IMR-90 (cell line): Measurements from ENCODE around the gene CLDN9. TPM values are rescaled to one million over a fixed set of nuclear protein-coding genes. Genes with fewer than 3 reads are reported as not detected.

ENCODE experiments used
- ATAC-seq: fragments of 200-7000 bp; cut with Tn5 transposase; 2 replicates; pipeline ENCODE4 v1.9.1; 2020; ENCODE audit warnings: low read depth, mild to moderate bottlenecking, moderate library complexity
- BruUV-seq: library from RNA; stranded (reverse); fragments of 400-500 nt; replicated peaks from 2 replicates; lab custom pipeline; 2021; lab: Mats Ljungman, UMichigan
- CTCF ChIA-PET: fragments of 300-600 bp; formaldehyde crosslinking; extraction: SDS; loops from one replicate; lab custom pipeline; 2021; ENCODE audit warnings: antibody characterized with exemption; lab: Yijun Ruan, JAX
- POLR2A ChIA-PET: fragments of 300-600 bp; sonication (Branson Sonifier 250); formaldehyde crosslinking; loops from one replicate; lab custom pipeline; 2022; ENCODE audit warnings: antibody characterized with exemption; ENCODE audit not compliant: unreplicated experiment; lab: Charles Lee
- DNase-seq: peaks from one replicate; pipeline ENCODE4 v3.0.0; 2013
- H2AFZ ChIP-seq: replicated peaks from 2 replicates; pipeline ENCODE3; 2013; ENCODE audit warnings: low read length, mild to moderate bottlenecking; ENCODE audit not compliant: poor library complexity
- H2AK5ac ChIP-seq: 2 replicates; pipeline ENCODE4 v1.6.1; 2013; ENCODE audit warnings: low read depth, low read length, inconsistent platforms
- H2AK9ac ChIP-seq: replicated peaks from 2 replicates; pipeline ENCODE3; 2013; ENCODE audit warnings: mild to moderate bottlenecking, low read depth, low read length, moderate library complexity; ENCODE audit not compliant: poor library complexity
- H2BK120ac ChIP-seq: 2 replicates; pipeline ENCODE4 v1.6.1; 2013; ENCODE audit warnings: low read depth, low read length, inconsistent platforms
- H2BK15ac ChIP-seq: 3 replicates; pipeline ENCODE4 v1.6.1; 2013; ENCODE audit warnings: low read depth, low read length, inconsistent platforms
- H2BK20ac ChIP-seq: 2 replicates; pipeline ENCODE4 v1.6.1; 2013; ENCODE audit warnings: low read depth, mild to moderate bottlenecking, inconsistent platforms, low read length, moderate library complexity
- H2BK5ac ChIP-seq: 2 replicates; pipeline ENCODE4 v1.6.1; 2013; ENCODE audit warnings: mild to moderate bottlenecking, low read depth, low read length, inconsistent platforms; ENCODE audit not compliant: poor library complexity, severe bottlenecking
- H3K14ac ChIP-seq: replicated peaks from 2 replicates; pipeline ENCODE4 v1.6.1; 2013; ENCODE audit warnings: low read depth, low read length, inconsistent platforms
- H3K18ac ChIP-seq: 2 replicates; pipeline ENCODE4 v1.6.1; 2013; ENCODE audit warnings: low read depth, low read length, control low read depth
- H3K23ac ChIP-seq: 2 replicates; pipeline ENCODE4 v1.6.1; 2013; ENCODE audit warnings: low read depth, low read length, inconsistent platforms
- H3K27ac ChIP-seq: 2 replicates; pipeline ENCODE4 v1.5.1; 2013; ENCODE audit warnings: mild to moderate bottlenecking, control low read depth, low read length; ENCODE audit not compliant: insufficient read depth
- H3K27me3 ChIP-seq: 2 replicates; pipeline ENCODE4 v1.6.1; 2013; ENCODE audit warnings: low read length; ENCODE audit not compliant: control insufficient read depth, insufficient read depth
- H3K36me3 ChIP-seq: 2 replicates; pipeline ENCODE4 v1.6.1; 2013; ENCODE audit warnings: low read length, mixed read lengths; ENCODE audit not compliant: control insufficient read depth, insufficient read depth
- H3K4ac ChIP-seq: 2 replicates; pipeline ENCODE4 v1.6.1; 2013; ENCODE audit warnings: low read depth, low read length, inconsistent platforms
- H3K4me1 ChIP-seq: 2 replicates; pipeline ENCODE4 v1.6.1; 2013; ENCODE audit warnings: low read length, mixed read lengths; ENCODE audit not compliant: control insufficient read depth, insufficient read depth
- H3K4me2 ChIP-seq: 2 replicates; pipeline ENCODE4 v1.6.1; 2013; ENCODE audit warnings: low read depth, mild to moderate bottlenecking, control low read depth, low read length, moderate library complexity
- H3K4me3 ChIP-seq: 2 replicates; pipeline ENCODE4 v1.5.1; 2013; ENCODE audit warnings: low read depth, mild to moderate bottlenecking, control low read depth, low read length, moderate library complexity; ENCODE audit not compliant: insufficient read depth
- H3K56ac ChIP-seq: 2 replicates; pipeline ENCODE4 v1.6.1; 2013; ENCODE audit warnings: low read length, inconsistent platforms; ENCODE audit not compliant: insufficient read depth; ENCODE audit errors: extremely low read depth
- H3K79me1 ChIP-seq, 2 experiments: 2 replicates each; pipeline ENCODE4 v1.6.1; 2013; ENCODE audit warnings: low read length in 2 of 2, inconsistent platforms in 1 of 2, low read depth in 1 of 2
- H3K9ac ChIP-seq: 2 replicates; pipeline ENCODE4 v1.6.1; 2013; ENCODE audit warnings: low read depth, low read length, control low read depth
- H3K9me1 ChIP-seq: 2 replicates; pipeline ENCODE4 v1.6.1; 2013; ENCODE audit warnings: low read length, inconsistent platforms; ENCODE audit not compliant: insufficient read depth
- H3K9me3 ChIP-seq: 2 replicates; pipeline ENCODE4 v1.6.1; 2013; ENCODE audit warnings: low read length; ENCODE audit not compliant: control insufficient read depth, insufficient read depth
- H4K20me1 ChIP-seq: 2 replicates; pipeline ENCODE4 v1.6.1; 2013; ENCODE audit warnings: low read length, inconsistent platforms; ENCODE audit not compliant: insufficient read depth
- H4K5ac ChIP-seq: 2 replicates; pipeline ENCODE4 v1.6.1; 2013; ENCODE audit warnings: mild to moderate bottlenecking, low read depth, low read length, control low read depth
- H4K8ac ChIP-seq, 2 experiments: 2 replicates each; pipeline ENCODE4 v1.6.1; 2013; ENCODE audit warnings: low read depth in 2 of 2, low read length in 2 of 2, control low read depth in 1 of 2, inconsistent platforms in 1 of 2
- H4K91ac ChIP-seq: 2 replicates; pipeline ENCODE4 v1.6.1; 2013; ENCODE audit warnings: low read depth, low read length, inconsistent platforms; ENCODE audit not compliant: insufficient read depth
- CEBPB ChIP-seq: IDR thresholded peaks from 2 replicates; pipeline ENCODE4 v1.6.1; 2012; ENCODE audit warnings: low read depth, low read length, improper control_type of control experiment
- MAFK ChIP-seq: IDR thresholded peaks from 2 replicates; pipeline ENCODE4 v1.6.1; 2012; ENCODE audit warnings: low read depth, low read length, improper control_type of control experiment
- MAZ ChIP-seq: IDR thresholded peaks from 2 replicates; pipeline ENCODE4 v1.6.1; 2012; ENCODE audit warnings: low read depth, mild to moderate bottlenecking, low read length, improper control_type of control experiment, moderate library complexity, borderline replicate concordance
- NFE2L2 ChIP-seq: fragments of 150-350 bp; IDR thresholded peaks from 2 replicates; pipeline ENCODE4 v1.6.1; 2016; ENCODE audit warnings: low read depth, mild to moderate bottlenecking, low read length
- RAD21 ChIP-seq: IDR thresholded peaks from 2 replicates; pipeline ENCODE4 v1.6.1; 2012; ENCODE audit warnings: low read length, improper control_type of control experiment
- RFX5 ChIP-seq: IDR thresholded peaks from 2 replicates; pipeline ENCODE4 v1.8.0; 2012; ENCODE audit warnings: low read depth, mild to moderate bottlenecking, low read length, moderate library complexity
- WGBS, 2 experiments: methylation state at CpG; one replicate each; pipeline versions ENCODE4 v1.1.5 to v1.1.7; 2013; ENCODE audit warnings: missing lambda C conversion rate in 2 of 2; ENCODE audit not compliant: insufficient read length in 1 of 2; ENCODE audit errors: extremely low coverage in 2 of 2; 5-methylcytosine and 5-hydroxymethylcytosine counted together
- dilution Hi-C: fragments of 300-500 bp; cut with HindIII; formaldehyde crosslinking; loops from one replicate; pipeline ENCODE4 v1.14.3; 2018; ENCODE audit warnings: low sequenced_read_pairs; ENCODE audit not compliant: unreplicated experiment
- in situ Hi-C: fragments of 300-500 bp; cut with MboI; formaldehyde crosslinking; loops from 3 replicates; pipeline ENCODE4 v1.14.3; 2019; ENCODE audit warnings: low sequenced_read_pairs, inconsistent platforms, mixed read lengths
- intact Hi-C: fragments of 100-400 bp; cut with micrococcal nuclease; formaldehyde crosslinking; loops from 2 replicates; pipeline ENCODE4 v1.10.0; 2022
- polyA plus RNA-seq, 3 experiments: library from polyadenylated mRNA; depleted of rRNA; stranded (reverse); fragments of >200 nt; gene quantifications; 2 replicates each; pipeline ENCODE4 v1.2.3, GENCODE V29; 2012; ENCODE audit warnings: low replicate concordance in 1 of 3
- total RNA-seq: library from RNA; depleted of rRNA; stranded (reverse); fragments of >200 nt; gene quantifications from 2 replicates; pipeline ENCODE4 v1.2.3, GENCODE V29; 2012
- TF ChIP-seq, protein P1 (sequence below): fragments of 150-350 bp; IDR thresholded peaks from 2 replicates; pipeline ENCODE4 v1.6.1; 2016; ENCODE audit warnings: low read depth, mild to moderate bottlenecking, low read length, moderate library complexity, borderline replicate concordance

Gene CLDN9
- total and polyA plus RNA-seq, 2 of the 4 experiments (the other 2 are of a cell fraction), result 0.05 TPM; not detected in 1

DNA sequence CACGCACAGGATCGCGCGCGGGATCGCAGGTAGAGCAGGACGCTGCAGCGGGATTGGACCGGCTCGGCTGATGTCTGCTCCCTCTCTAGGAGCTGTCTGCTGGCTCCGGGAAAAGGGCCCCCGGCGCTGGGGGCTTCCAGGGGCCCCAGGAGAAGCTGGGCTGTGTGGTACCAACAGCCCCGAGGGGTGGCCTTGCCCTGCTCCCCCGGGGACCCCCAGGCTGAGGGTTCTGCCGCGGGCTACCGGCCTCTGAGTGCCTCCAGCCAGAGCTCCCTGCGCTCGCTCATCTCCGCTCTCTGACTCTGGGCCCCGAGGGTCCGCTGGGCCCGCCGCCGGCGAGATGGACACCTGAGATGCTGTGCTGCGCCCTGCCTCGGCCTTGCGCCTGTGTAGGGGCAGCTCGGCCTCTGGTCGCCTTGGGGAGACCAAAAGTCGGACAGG, 45.0 kb upstream of the CLDN9 start:
- H3K56ac ChIP-seq, result no peak overlapping the region
- H2AK9ac ChIP-seq, result no peak overlapping the region
- no peak overlapping the region for H4K91ac ChIP-seq
- H3K79me1 ChIP-seq, result peaks cover 5 to 23% of the 10 kb centered on the region in 2 experiments; a peak in 3 of 4 replicates
- peaks cover 7% of the 10 kb centered on the region; the same call in 1 of the 2 replicates for H3K4me1 ChIP-seq
- ChIA-PET POLR2A (no interaction called here), CTCF (no interaction called here)
- H2AFZ ChIP-seq, result no peak overlapping the region
- H2BK20ac ChIP-seq, result no peak overlapping the region
- BruUV-seq, result no TSS peak
- H3K4ac ChIP-seq, result no peak overlapping the region
- H3K18ac ChIP-seq, result no peak overlapping the region
- TF ChIP-seq NFE2L2 (no peak), RAD21 (no peak), MAZ (no peak), CEBPB (no peak), MAFK (no peak), RFX5 (no peak)
- TF ChIP-seq, protein P1, sequence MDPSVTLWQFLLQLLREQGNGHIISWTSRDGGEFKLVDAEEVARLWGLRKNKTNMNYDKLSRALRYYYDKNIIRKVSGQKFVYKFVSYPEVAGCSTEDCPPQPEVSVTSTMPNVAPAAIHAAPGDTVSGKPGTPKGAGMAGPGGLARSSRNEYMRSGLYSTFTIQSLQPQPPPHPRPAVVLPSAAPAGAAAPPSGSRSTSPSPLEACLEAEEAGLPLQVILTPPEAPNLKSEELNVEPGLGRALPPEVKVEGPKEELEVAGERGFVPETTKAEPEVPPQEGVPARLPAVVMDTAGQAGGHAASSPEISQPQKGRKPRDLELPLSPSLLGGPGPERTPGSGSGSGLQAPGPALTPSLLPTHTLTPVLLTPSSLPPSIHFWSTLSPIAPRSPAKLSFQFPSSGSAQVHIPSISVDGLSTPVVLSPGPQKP, result no peak
- no peak overlapping the region for H3K27ac ChIP-seq
- DNase-seq (no peak), ATAC-seq (no peak)
- no peak overlapping the region for H3K23ac ChIP-seq
- peaks cover 17% of the 10 kb centered on the region for H3K9me1 ChIP-seq
- peaks cover 2% of the 10 kb centered on the region; the same call in 1 of the 2 replicates for H3K36me3 ChIP-seq
- H2BK5ac ChIP-seq, result no peak overlapping the region
- no peaks in the 10 kb centered on the region; the same call in 1 of the 2 replicates for H3K9me3 ChIP-seq
- no peak overlapping the region for H4K5ac ChIP-seq
- no peak overlapping the region for H2BK15ac ChIP-seq
- WGBS, 2 experiments, result 60% methylated on average over 5 of the region's 33 CpGs; no CpG with 5 or more reads in 1 of the 2 experiments
- intact Hi-C loops (no loop called here), in situ Hi-C loops (no loop called here), dilution Hi-C loops (no loop called here)
- H3K27me3 ChIP-seq, result peaks cover 42% of the 10 kb centered on the region
- no peak overlapping the region for H3K14ac ChIP-seq
- no peak overlapping the region for H2BK120ac ChIP-seq
- H3K9ac ChIP-seq, result no peak overlapping the region
- no peak overlapping the region for H4K8ac ChIP-seq
- no peak overlapping the region for H2AK5ac ChIP-seq
- no peak overlapping the region for H3K4me2 ChIP-seq
- no peak overlapping the region for H3K4me3 ChIP-seq
- peaks cover 31% of the 10 kb centered on the region for H4K20me1 ChIP-seq
